ENCODE results near the gene DEXI.
A peak's percentile ranks its signal among the peaks of the same experiment; 100 is the strongest.

DEXI gene

GRCh38 chr16:10922328-10923145 is 19.7 kb downstream of the DEXI start:
- Histone ChIP-seq H3K27me3 (ENCODE audit: control insufficient read depth in 5 of 5, insufficient read depth in 4 of 5, low read length in 5 of 5) (no peaks in the 10 kb centered on the region), H3K36me3 (ENCODE audit: control insufficient read depth in 5 of 5, insufficient read depth in 5 of 5, low read length in 5 of 5) (peaks cover 0 to 69% (median 23%) of the 10 kb centered on the region in 5 donors), H3K4me1 (ENCODE audit: control insufficient read depth in 5 of 5, insufficient read depth in 5 of 5, low read length in 5 of 5) (peaks cover 6 to 43% (median 32%) of the 10 kb centered on the region in 5 donors), H3K9me3 (ENCODE audit: control insufficient read depth in 5 of 5, low read length in 5 of 5) (no peaks in the 10 kb centered on the region), H3K9ac (ENCODE audit: low read length in 5 of 5) (no peak overlapping the region), H3K4me3 (ENCODE audit: low read depth in 1 of 5, low read length in 5 of 5) (no peak overlapping the region), H3K27ac (ENCODE audit: low read depth, low read length) (no peak overlapping the region)

- Histone ChIP-seq H3K4me1 (ENCODE audit: control insufficient read depth in 5 of 5, insufficient read depth in 5 of 5, low read length in 5 of 5) (peaks cover 6 to 43% (median 32%) of the 10 kb centered on the region in 5 donors), H3K27me3 (ENCODE audit: control insufficient read depth in 5 of 5, insufficient read depth in 4 of 5, low read length in 5 of 5) (no peaks in the 10 kb centered on the region), H3K4me3 (ENCODE audit: low read depth in 1 of 5, low read length in 5 of 5) (no peak overlapping the region), H3K27ac (ENCODE audit: low read depth, low read length) (no peak overlapping the region), H3K9me3 (ENCODE audit: control insufficient read depth in 5 of 5, low read length in 5 of 5) (no peaks in the 10 kb centered on the region), H3K36me3 (ENCODE audit: control insufficient read depth in 5 of 5, insufficient read depth in 5 of 5, low read length in 5 of 5) (peaks cover 0 to 61% (median 19%) of the 10 kb centered on the region in 5 donors), H3K9ac (ENCODE audit: low read length in 5 of 5) (peak overlapping the region in 1 of 5 donors; percentile 43)
Measured at GRCh38 chr16:10921536-10922327, 20.5 kb downstream of the DEXI start.

- Histone ChIP-seq H3K4me3 (ENCODE audit: low read depth in 1 of 5, low read length in 5 of 5) (no peak overlapping the region), H3K4me1 (ENCODE audit: control insufficient read depth in 5 of 5, insufficient read depth in 5 of 5, low read length in 5 of 5) (peaks cover 6 to 43% (median 32%) of the 10 kb centered on the region in 5 donors), H3K9ac (ENCODE audit: low read length in 5 of 5) (no peak overlapping the region), H3K27ac (ENCODE audit: low read depth, low read length) (no peak overlapping the region), H3K27me3 (ENCODE audit: control insufficient read depth in 5 of 5, insufficient read depth in 4 of 5, low read length in 5 of 5) (no peaks in the 10 kb centered on the region), H3K9me3 (ENCODE audit: control insufficient read depth in 5 of 5, low read length in 5 of 5) (no peaks in the 10 kb centered on the region), H3K36me3 (ENCODE audit: control insufficient read depth in 5 of 5, insufficient read depth in 5 of 5, low read length in 5 of 5) (peaks cover 0 to 60% (median 17%) of the 10 kb centered on the region in 5 donors)
Measured at GRCh38 chr16:10920726-10921427, 21.4 kb downstream of the DEXI start.

GRCh38 chr16:10919003-10919351 is 23.3 kb downstream of the DEXI start:
- H3K4me3 ChIP-seq (ENCODE audit: low read depth in 1 of 5, low read length in 5 of 5): no peak overlapping the region
- no peak overlapping the region for H3K9ac ChIP-seq (ENCODE audit: low read length in 5 of 5)

GRCh38 chr16:10918294-10919002 is 23.8 kb downstream of the DEXI start:
- H3K9ac ChIP-seq (ENCODE audit: low read length in 5 of 5): peak overlapping the region in 1 of 5 donors; percentile 5
- H3K4me1 ChIP-seq (ENCODE audit: control insufficient read depth in 5 of 5, insufficient read depth in 5 of 5, low read length in 5 of 5): peaks cover 3 to 35% (median 29%) of the 10 kb centered on the region in 5 donors
- H3K9me3 ChIP-seq (ENCODE audit: control insufficient read depth in 5 of 5, low read length in 5 of 5): no peaks in the 10 kb centered on the region
- H3K36me3 ChIP-seq (ENCODE audit: control insufficient read depth in 5 of 5, insufficient read depth in 5 of 5, low read length in 5 of 5): peaks cover 0 to 43% (median 5%) of the 10 kb centered on the region in 5 donors
- H3K4me3 ChIP-seq (ENCODE audit: low read depth in 1 of 5, low read length in 5 of 5): peak overlapping the region in 1 of 5 donors; percentile 8
- H3K27ac ChIP-seq (ENCODE audit: low read depth, low read length): peak overlapping the region; percentile 58
- H3K27me3 ChIP-seq (ENCODE audit: control insufficient read depth in 5 of 5, insufficient read depth in 4 of 5, low read length in 5 of 5): no peaks in the 10 kb centered on the region

More at GRCh38 chr16:10919003-10919351, 23.3 kb downstream of the DEXI start:
- no peaks in the 10 kb centered on the region for H3K9me3 ChIP-seq (ENCODE audit: control insufficient read depth in 5 of 5, low read length in 5 of 5)
- H3K4me1 ChIP-seq (ENCODE audit: control insufficient read depth in 5 of 5, insufficient read depth in 5 of 5, low read length in 5 of 5): peaks cover 6 to 41% (median 32%) of the 10 kb centered on the region in 5 donors
- no peaks in the 10 kb centered on the region for H3K27me3 ChIP-seq (ENCODE audit: control insufficient read depth in 5 of 5, insufficient read depth in 4 of 5, low read length in 5 of 5)
- H3K36me3 ChIP-seq (ENCODE audit: control insufficient read depth in 5 of 5, insufficient read depth in 5 of 5, low read length in 5 of 5): peaks cover 0 to 48% (median 5%) of the 10 kb centered on the region in 5 donors
- no peak overlapping the region for H3K27ac ChIP-seq (ENCODE audit: low read depth, low read length)

- no peak overlapping the region for H3K27ac ChIP-seq (ENCODE audit: low read depth, low read length)
- peaks cover 0 to 24% (median 19%) of the 10 kb centered on the region in 5 donors for H3K4me1 ChIP-seq (ENCODE audit: control insufficient read depth in 5 of 5, insufficient read depth in 5 of 5, low read length in 5 of 5)
- H3K27me3 ChIP-seq (ENCODE audit: control insufficient read depth in 5 of 5, insufficient read depth in 4 of 5, low read length in 5 of 5): no peaks in the 10 kb centered on the region
- H3K9me3 ChIP-seq (ENCODE audit: control insufficient read depth in 5 of 5, low read length in 5 of 5): no peaks in the 10 kb centered on the region
- peaks cover 0 to 27% (median 2%) of the 10 kb centered on the region in 5 donors for H3K36me3 ChIP-seq (ENCODE audit: control insufficient read depth in 5 of 5, insufficient read depth in 5 of 5, low read length in 5 of 5)
- H3K4me3 ChIP-seq (ENCODE audit: low read depth in 1 of 5, low read length in 5 of 5): no peak overlapping the region
- H3K9ac ChIP-seq (ENCODE audit: low read length in 5 of 5): no peak overlapping the region
Measured at GRCh38 chr16:10916534-10916933, 25.7 kb downstream of the DEXI start.

GRCh38 chr16:10911267-10911666 is 31.0 kb downstream of the DEXI start:
- Histone ChIP-seq H3K4me1 (ENCODE audit: control insufficient read depth in 5 of 5, insufficient read depth in 5 of 5, low read length in 5 of 5) (peaks cover 0 to 8% (median 0%) of the 10 kb centered on the region in 5 donors), H3K4me3 (ENCODE audit: low read depth in 1 of 5, low read length in 5 of 5) (no peak overlapping the region), H3K27ac (ENCODE audit: low read depth, low read length) (no peak overlapping the region), H3K36me3 (ENCODE audit: control insufficient read depth in 5 of 5, insufficient read depth in 5 of 5, low read length in 5 of 5) (peaks cover 3 to 49% (median 15%) of the 10 kb centered on the region in 5 donors), H3K9me3 (ENCODE audit: control insufficient read depth in 5 of 5, low read length in 5 of 5) (peaks cover 0 to 3% (median 0%) of the 10 kb centered on the region in 5 donors), H3K9ac (ENCODE audit: low read length in 5 of 5) (no peak overlapping the region), H3K27me3 (ENCODE audit: control insufficient read depth in 5 of 5, insufficient read depth in 4 of 5, low read length in 5 of 5) (no peaks in the 10 kb centered on the region)

GRCh38 chr16:10907757-10908045 is 34.6 kb downstream of the DEXI start:
- peaks cover 0 to 3% (median 0%) of the 10 kb centered on the region in 5 donors for H3K4me1 ChIP-seq (ENCODE audit: control insufficient read depth in 5 of 5, insufficient read depth in 5 of 5, low read length in 5 of 5)
- peaks cover 0 to 13% (median 7%) of the 10 kb centered on the region in 5 donors for H3K9me3 ChIP-seq (ENCODE audit: control insufficient read depth in 5 of 5, low read length in 5 of 5)
- no peak overlapping the region for H3K27ac ChIP-seq (ENCODE audit: low read depth, low read length)
- no peaks in the 10 kb centered on the region for H3K27me3 ChIP-seq (ENCODE audit: control insufficient read depth in 5 of 5, insufficient read depth in 4 of 5, low read length in 5 of 5)
- H3K9ac ChIP-seq (ENCODE audit: low read length in 5 of 5): no peak overlapping the region
- H3K4me3 ChIP-seq (ENCODE audit: low read depth in 1 of 5, low read length in 5 of 5): no peak overlapping the region
- peaks cover 3 to 75% (median 31%) of the 10 kb centered on the region in 5 donors for H3K36me3 ChIP-seq (ENCODE audit: control insufficient read depth in 5 of 5, insufficient read depth in 5 of 5, low read length in 5 of 5)

GRCh38 chr16:10906914-10907756 is 35.1 kb downstream of the DEXI start:
- H3K27me3 ChIP-seq (ENCODE audit: control insufficient read depth in 5 of 5, insufficient read depth in 4 of 5, low read length in 5 of 5): no peaks in the 10 kb centered on the region
- peaks cover 3 to 81% (median 37%) of the 10 kb centered on the region in 5 donors for H3K36me3 ChIP-seq (ENCODE audit: control insufficient read depth in 5 of 5, insufficient read depth in 5 of 5, low read length in 5 of 5)
- no peak overlapping the region for H3K9ac ChIP-seq (ENCODE audit: low read length in 5 of 5)
- H3K9me3 ChIP-seq (ENCODE audit: control insufficient read depth in 5 of 5, low read length in 5 of 5): peaks cover 0 to 18% (median 10%) of the 10 kb centered on the region in 5 donors
- H3K4me1 ChIP-seq (ENCODE audit: control insufficient read depth in 5 of 5, insufficient read depth in 5 of 5, low read length in 5 of 5): no peaks in the 10 kb centered on the region
- H3K27ac ChIP-seq (ENCODE audit: low read depth, low read length): no peak overlapping the region
- H3K4me3 ChIP-seq (ENCODE audit: low read depth in 1 of 5, low read length in 5 of 5): no peak overlapping the region

Data from subcutaneous abdominal adipose tissue (tissue), 5 donors.